GM19351 (cell line): ENCODE measurements around the gene AZGP1.
"Not testable (repeated sequence)": the region's sequence is repeated elsewhere in the genome, so short reads cannot be mapped to it uniquely, and the experiment has no call there.

Source experiments
- ATAC-seq: cut with Tn5 transposase; IDR thresholded peaks from one replicate; pipeline ENCODE4 v1.9.1; 2021; ENCODE audit warnings: mild to moderate bottlenecking, moderate library complexity; ENCODE audit not compliant: unreplicated experiment

AZGP1 gene

GRCh38 chr7:99997545-99998137 lies 21.8 kb upstream of the AZGP1 start:
- no peak for ATAC-seq

GRCh38 chr7:99996755-99997544 lies 21.1 kb upstream of the AZGP1 start:
- no peak for ATAC-seq

GRCh38 chr7:99994819-99995218 lies 19.0 kb upstream of the AZGP1 start:
- ATAC-seq, result no peak

- ATAC-seq, result no peak
Measured at GRCh38 chr7:99992330-99993038, 16.7 kb upstream of the AZGP1 start.

GRCh38 chr7:99991543-99991942 lies 15.7 kb upstream of the AZGP1 start:
- not testable (repeated sequence) for ATAC-seq

GRCh38 chr7:99990460-99990852 lies 14.6 kb upstream of the AZGP1 start:
- ATAC-seq, result no peak

- ATAC-seq, result no peak
Measured at GRCh38 chr7:99987846-99988245, 12.0 kb upstream of the AZGP1 start.

GRCh38 chr7:99987306-99987705 lies 11.5 kb upstream of the AZGP1 start:
- ATAC-seq, result not testable (repeated sequence)

GRCh38 chr7:99984593-99984992 lies 8.8 kb upstream of the AZGP1 start:
- no peak for ATAC-seq

GRCh38 chr7:99981066-99981465 lies 5.2 kb upstream of the AZGP1 start:
- not testable (repeated sequence) for ATAC-seq

GRCh38 chr7:99980448-99980872 lies 4.6 kb upstream of the AZGP1 start:
- peak; percentile 68 for ATAC-seq

GRCh38 chr7:99979814-99980225 lies 4.0 kb upstream of the AZGP1 start:
- ATAC-seq, result not testable (repeated sequence)

- no peak for ATAC-seq
Measured at GRCh38 chr7:99976626-99977025, 795 bp upstream of the AZGP1 start.

- no peak for ATAC-seq
Measured at GRCh38 chr7:99974681-99975080, 1.1 kb downstream of the AZGP1 start.

- ATAC-seq, result not testable (repeated sequence)
Measured at GRCh38 chr7:99973817-99974216, 2.0 kb downstream of the AZGP1 start.

GRCh38 chr7:99971242-99971641 lies 4.6 kb downstream of the AZGP1 start:
- ATAC-seq, result no peak

GRCh38 chr7:99969813-99970212 lies 6.0 kb downstream of the AZGP1 start:
- not testable (repeated sequence) for ATAC-seq

- no peak for ATAC-seq
Measured at GRCh38 chr7:99969298-99969697, 6.5 kb downstream of the AZGP1 start.

- ATAC-seq, result no peak
Measured at GRCh38 chr7:99958564-99959227, 17.1 kb downstream of the AZGP1 start.

- no peak for ATAC-seq
Measured at GRCh38 chr7:99955247-99955646, 20.6 kb downstream of the AZGP1 start.

GRCh38 chr7:99954643-99955042 lies 21.2 kb downstream of the AZGP1 start:
- ATAC-seq, result not testable (repeated sequence)
